Small intestine (tissue), 7 donors: ENCODE data around the gene ZNF512B. TPM values are rescaled to one million over a fixed set of nuclear protein-coding genes. Genes with fewer than 3 reads are reported as not detected.
"Not testable (repeated sequence)": the region's sequence is repeated elsewhere in the genome, so short reads cannot be mapped to it uniquely, and the experiment has no call there.

ENCODE experiments used
- DNase-seq, 2 donors: peaks; one replicate each; pipeline versions ENCODE4 v3.0.0 to v3.0.0-alpha.2; 2013
- FAIRE-seq: peaks from 2 replicates; lab custom pipeline; 2012; peaks lifted over from hg19 to GRCh38; lab: Jason Lieb, UNC
- H3K27ac ChIP-seq, 3 donors: one replicate each; pipeline ENCODE4 v1.5.1; 2013; ENCODE audit warnings: low read length in 2 of 3, mild to moderate bottlenecking in 2 of 3, control low read depth in 1 of 3, inconsistent platforms in 1 of 3, low read depth in 1 of 3, moderate library complexity in 1 of 3
- H3K27me3 ChIP-seq, 3 donors: one replicate each; pipeline ENCODE4 v1.6.1; 2013; ENCODE audit warnings: low read length in 3 of 3, inconsistent platforms in 1 of 3; ENCODE audit not compliant: control insufficient read depth in 3 of 3, insufficient read depth in 3 of 3
- H3K36me3 ChIP-seq, 3 donors: one replicate each; pipeline ENCODE4 v1.6.1; 2013; ENCODE audit warnings: low read length in 3 of 3, inconsistent platforms in 1 of 3, low read depth in 1 of 3, mild to moderate bottlenecking in 1 of 3, moderate library complexity in 1 of 3; ENCODE audit not compliant: control insufficient read depth in 3 of 3, insufficient read depth in 2 of 3
- H3K4me1 ChIP-seq, 3 donors: one replicate each; pipeline ENCODE4 v1.6.1; 2013; ENCODE audit warnings: low read length in 2 of 3, inconsistent platforms in 1 of 3, low read depth in 1 of 3, mild to moderate bottlenecking in 1 of 3, moderate library complexity in 1 of 3; ENCODE audit not compliant: control insufficient read depth in 3 of 3, insufficient read depth in 2 of 3
- H3K4me3 ChIP-seq, 3 donors: one replicate each; pipeline ENCODE4 v1.5.1; 2013; ENCODE audit warnings: low read length in 3 of 3, control low read depth in 1 of 3, inconsistent platforms in 1 of 3, low read depth in 1 of 3, mild to moderate bottlenecking in 1 of 3, moderate library complexity in 1 of 3
- H3K9me3 ChIP-seq, 2 donors: one replicate each; pipeline ENCODE4 v1.6.1; 2013; ENCODE audit warnings: low read depth in 1 of 2, low read length in 1 of 2; ENCODE audit not compliant: control insufficient read depth in 2 of 2, insufficient read depth in 1 of 2
- WGBS, 3 donors: extraction: QIAGEN DNeasy Blood & Tissue Kit; methylation state at CpG; one replicate each; pipeline ENCODE4 v1.1.7; 2013; 5-methylcytosine and 5-hydroxymethylcytosine counted together
- polyA plus RNA-seq, 4 donors: library from polyadenylated mRNA; stranded (reverse) in 3 of 4; unstranded in 1 of 4; fragments of 200-250 nt in 3 of 4; fragments of 120-200 nt in 1 of 4; gene quantifications; one replicate each; pipeline versions ENCODE4 v1.2.1 to v1.2.3, GENCODE V29; 2013
- donor health status: healthy with polysubstance abuse.
- donor health status: control.
- donor health status: control.
- donor health status: Bipolar disorder and iron deficiency.
- donor health status: healthy.

Gene ZNF512B
- polyA plus RNA-seq, 4 donors = 2.5 to 5.0 (median 3.6) TPM

DNA sequence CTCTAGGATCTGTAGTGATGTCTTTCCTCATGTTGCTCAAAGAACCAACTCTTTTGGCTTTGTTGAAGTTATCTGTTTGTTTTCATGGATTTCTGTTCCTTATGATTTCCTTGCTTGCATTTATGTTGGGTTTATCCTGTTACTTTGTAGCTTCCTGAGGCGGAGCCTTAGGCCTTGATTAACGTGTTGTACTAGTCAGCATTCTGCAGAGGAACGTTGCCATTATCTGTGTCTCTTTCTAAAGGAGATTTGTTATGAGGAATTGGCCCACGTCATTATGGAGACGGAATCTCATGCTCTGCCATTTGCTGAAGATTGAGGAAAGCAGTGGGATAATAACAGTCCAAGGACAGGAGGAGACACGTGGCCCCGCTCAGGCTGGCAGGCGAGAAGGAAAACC, 43.4 kb downstream of the ZNF512B start:
- H3K4me1 ChIP-seq = no peaks in the 10 kb centered on the region
- DNase-seq = no peak
- FAIRE-seq = no peak
- H3K36me3 ChIP-seq = peaks cover 17 to 65% (median 21%) of the 10 kb centered on the region in 3 donors
- H3K27ac ChIP-seq = no peak overlapping the region
- no peaks in the 10 kb centered on the region for H3K27me3 ChIP-seq
- no peaks in the 10 kb centered on the region for H3K9me3 ChIP-seq
- WGBS, 3 donors = 80 to 83% (median 81%) methylated on average over 8 of the region's 8 CpGs
- no peak overlapping the region for H3K4me3 ChIP-seq

DNA sequence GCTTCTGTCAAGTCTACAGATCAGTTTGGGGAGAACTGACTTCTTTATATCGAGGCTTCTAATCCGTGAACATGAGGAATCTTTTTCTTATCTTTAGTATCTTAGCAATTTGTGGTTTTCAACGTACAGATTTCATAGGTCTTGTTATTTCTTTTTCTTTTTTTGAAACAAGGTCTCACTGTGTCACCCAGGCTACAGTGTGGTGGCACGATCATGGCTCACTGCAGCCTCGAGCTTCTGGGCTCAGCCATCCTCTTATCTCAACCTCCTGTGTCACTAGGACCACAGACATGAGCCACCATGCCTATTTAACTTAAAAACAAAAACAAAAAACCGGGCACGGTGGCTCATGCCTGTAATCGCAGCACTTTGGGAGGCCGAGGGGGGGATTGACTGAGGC, 45.5 kb downstream of the ZNF512B start:
- no peak overlapping the region for H3K4me3 ChIP-seq
- WGBS, 3 donors = 78 to 82% (median 81%) methylated on average over 9 of the region's 9 CpGs
- H3K9me3 ChIP-seq = no peaks in the 10 kb centered on the region
- H3K36me3 ChIP-seq = peaks cover 12 to 53% (median 14%) of the 10 kb centered on the region in 3 donors
- no peak overlapping the region for H3K27ac ChIP-seq
- FAIRE-seq = no peak
- no peaks in the 10 kb centered on the region for H3K4me1 ChIP-seq
- no peak for DNase-seq
- H3K27me3 ChIP-seq = no peaks in the 10 kb centered on the region

DNA sequence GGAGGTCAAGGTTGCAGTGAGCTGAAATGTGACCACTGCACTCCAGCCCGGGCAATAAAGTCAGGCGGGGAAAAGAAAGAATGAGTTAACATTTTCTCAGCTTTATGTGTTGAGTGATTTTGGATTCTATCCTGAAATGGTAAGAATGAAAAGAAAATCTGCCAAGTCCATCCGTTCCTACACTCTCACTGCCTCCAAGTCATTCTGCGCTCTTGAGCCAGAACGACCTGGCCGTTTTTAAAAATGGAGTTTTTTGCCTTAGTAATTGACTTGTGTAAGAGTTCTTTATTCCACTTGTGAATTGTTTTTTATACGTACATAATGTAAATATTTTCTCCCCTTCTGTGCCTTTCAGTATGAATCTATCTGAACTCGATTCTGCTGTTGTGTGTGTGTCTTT, 46.1 kb downstream of the ZNF512B start:
- no peak overlapping the region for H3K27ac ChIP-seq
- H3K4me3 ChIP-seq = no peak overlapping the region
- no peak for DNase-seq
- H3K27me3 ChIP-seq = no peaks in the 10 kb centered on the region
- no peak for FAIRE-seq
- peaks cover 6 to 50% (median 12%) of the 10 kb centered on the region in 3 donors for H3K36me3 ChIP-seq
- WGBS, 3 donors = 73 to 89% (median 85%) methylated on average over 8 of the region's 8 CpGs
- no peaks in the 10 kb centered on the region for H3K9me3 ChIP-seq
- no peaks in the 10 kb centered on the region for H3K4me1 ChIP-seq

DNA sequence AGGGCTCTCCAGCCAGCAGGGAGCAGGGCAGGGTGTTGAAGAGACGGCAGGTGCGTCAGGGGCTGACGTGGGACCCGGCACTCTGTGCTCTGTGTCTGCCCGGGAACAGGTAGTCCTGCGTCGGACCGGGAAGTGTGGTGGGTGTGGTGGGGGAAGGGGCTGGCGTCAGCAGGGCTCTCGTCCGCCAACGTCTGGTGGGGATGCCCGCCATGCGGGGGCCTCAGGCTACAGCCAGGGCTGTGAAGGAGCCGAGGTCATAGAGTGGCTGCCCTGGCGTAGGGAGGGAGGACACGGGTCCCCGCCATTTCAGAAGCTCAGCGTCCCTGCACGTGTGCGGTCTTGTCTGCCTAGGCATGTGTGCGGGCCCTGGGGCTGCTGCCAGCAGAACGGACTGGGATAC, 49.5 kb downstream of the ZNF512B start:
- no peak for FAIRE-seq
- Histone ChIP-seq H3K9me3 (peaks cover 0 to 10% of the 10 kb centered on the region in 2 donors), H3K4me1 (no peaks in the 10 kb centered on the region), H3K27me3 (no peaks in the 10 kb centered on the region), H3K27ac (no peak overlapping the region), H3K4me3 (no peak overlapping the region), H3K36me3 (peaks cover 4 to 43% (median 5%) of the 10 kb centered on the region in 3 donors)
- 93 to 96% (median 96%) methylated on average over 20 to 23 of the region's 23 CpGs for WGBS, 3 donors
- DNase-seq = no peak

DNA sequence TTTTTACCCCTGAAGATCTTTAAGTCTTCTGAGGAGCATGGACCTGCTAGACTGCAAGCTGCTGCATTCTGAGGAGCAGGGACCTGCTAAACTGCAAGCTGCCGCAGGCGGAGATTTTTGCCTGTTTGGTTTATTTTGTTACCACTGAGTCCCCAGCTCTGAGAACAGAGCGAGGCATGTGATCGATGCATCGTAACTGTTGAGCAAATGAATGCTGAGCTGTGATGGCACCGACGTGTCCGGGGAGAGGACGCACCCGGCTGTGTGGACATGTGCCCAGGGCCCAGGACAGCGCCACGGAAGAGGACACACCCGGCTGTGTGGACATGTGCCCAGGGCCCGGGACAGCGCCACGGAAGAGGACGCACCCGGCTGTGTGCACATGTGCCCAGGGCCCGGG, 50.6 kb downstream of the ZNF512B start:
- FAIRE-seq = no peak
- H3K27me3 ChIP-seq = no peaks in the 10 kb centered on the region
- H3K4me3 ChIP-seq = no peak overlapping the region
- H3K9me3 ChIP-seq = peaks cover 0 to 15% of the 10 kb centered on the region in 2 donors
- H3K4me1 ChIP-seq = peaks cover 0 to 1% (median 0%) of the 10 kb centered on the region in 3 donors
- 90 to 96% (median 96%) methylated on average over 18 to 19 of the region's 19 CpGs for WGBS, 3 donors
- peaks cover 4 to 41% (median 5%) of the 10 kb centered on the region in 3 donors for H3K36me3 ChIP-seq
- no peak overlapping the region for H3K27ac ChIP-seq
- no peak for DNase-seq

DNA sequence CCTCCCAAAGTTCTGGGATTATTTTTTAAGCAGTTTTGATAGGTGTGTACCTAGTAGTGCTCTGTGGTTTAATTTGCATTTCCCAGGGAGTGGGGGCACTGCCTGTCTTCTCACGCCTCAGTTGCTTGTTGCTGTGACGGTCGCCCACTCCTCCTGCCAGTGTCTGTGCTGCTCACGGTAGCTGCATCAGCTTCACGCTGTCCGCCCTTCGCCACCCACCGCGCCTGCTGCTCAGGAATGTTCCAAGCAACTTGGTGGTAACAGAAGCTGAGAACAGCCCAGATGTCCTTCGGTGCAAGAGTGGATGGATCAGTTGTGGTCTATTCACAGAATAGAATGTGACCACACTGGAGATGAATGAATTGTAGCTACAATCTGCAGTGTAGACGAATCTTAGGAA, 51.9 kb downstream of the ZNF512B start:
- Histone ChIP-seq H3K4me1 (peaks cover 0 to 1% (median 0%) of the 10 kb centered on the region in 3 donors), H3K27me3 (no peaks in the 10 kb centered on the region), H3K9me3 (peaks cover 0 to 15% of the 10 kb centered on the region in 2 donors), H3K27ac (no peak overlapping the region), H3K36me3 (peaks cover 0 to 43% (median 4%) of the 10 kb centered on the region in 3 donors), H3K4me3 (no peak overlapping the region)
- DNase-seq (no peak), FAIRE-seq (no peak)
- WGBS, 3 donors = 84 to 95% (median 85%) methylated on average over 11 of the region's 11 CpGs

DNA sequence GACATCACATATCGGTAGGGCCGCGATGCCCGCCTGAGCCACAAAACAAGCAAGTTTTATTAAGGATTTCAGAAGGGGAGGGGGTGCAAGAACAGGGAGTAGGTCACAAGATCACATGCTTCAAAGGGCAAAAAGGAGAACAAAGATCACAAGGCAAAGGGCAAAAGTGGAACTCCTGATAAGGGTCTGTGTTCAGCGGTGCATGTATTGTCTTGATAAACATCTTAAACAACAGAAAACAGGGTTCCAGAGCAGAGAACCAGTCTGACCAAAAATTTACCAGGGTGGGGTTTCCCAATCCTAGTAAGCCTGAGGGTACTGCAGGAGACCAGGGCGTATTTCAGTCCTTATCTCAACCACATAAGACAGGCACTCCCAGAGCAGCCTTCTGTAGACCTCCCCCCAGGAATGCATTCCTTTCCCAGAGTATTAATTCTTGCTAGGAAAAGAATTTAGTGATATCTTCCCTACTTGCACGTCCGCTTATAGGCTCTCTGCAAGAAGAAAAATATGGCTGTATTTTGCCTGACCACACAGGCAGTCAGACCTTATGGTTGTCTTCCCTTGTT, 53.3 kb downstream of the ZNF512B start:
- WGBS, 3 donors = 88 to 92% (median 88%) methylated on average over 8 of the region's 8 CpGs
- not testable (repeated sequence) for FAIRE-seq
- peak in 1 of 2 donors; percentile 33 for DNase-seq

DNA sequence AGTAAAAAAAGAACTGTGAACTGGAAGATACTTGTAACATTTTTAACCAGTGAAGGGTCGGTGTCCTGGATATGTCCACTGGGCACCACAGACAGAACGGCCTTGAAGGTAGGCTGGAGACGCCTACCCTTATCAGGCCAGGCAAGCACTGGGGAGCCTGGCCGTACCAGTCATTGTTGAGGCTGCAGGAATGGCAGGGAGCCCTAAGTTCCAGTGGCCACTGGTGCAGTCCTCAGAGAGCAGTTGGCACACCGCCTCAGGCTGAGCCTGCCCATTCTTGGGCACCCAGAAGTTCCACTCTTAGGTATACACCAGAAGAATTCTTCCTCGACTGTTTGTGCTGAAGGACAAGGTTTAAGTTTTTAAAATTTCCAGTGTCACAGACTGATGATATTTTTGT, 54.3 kb downstream of the ZNF512B start:
- Histone ChIP-seq H3K4me1 (peaks cover 0 to 4% (median 0%) of the 10 kb centered on the region in 3 donors), H3K36me3 (peaks cover 0 to 33% (median 2%) of the 10 kb centered on the region in 3 donors), H3K4me3 (no peak overlapping the region), H3K27ac (no peak overlapping the region), H3K27me3 (no peaks in the 10 kb centered on the region), H3K9me3 (peaks cover 0 to 15% of the 10 kb centered on the region in 2 donors)
- DNase-seq = peak in 1 of 2 donors; percentile 34
- FAIRE-seq = no peak
- WGBS, 3 donors = 78 to 96% (median 83%) methylated on average over 6 of the region's 6 CpGs

More for the DNA sequence above, 53.3 kb downstream of the ZNF512B start:
- not testable (repeated sequence) for H3K4me3 ChIP-seq, H3K27me3 ChIP-seq, H3K27ac ChIP-seq, H3K4me1 ChIP-seq
- H3K36me3 ChIP-seq = peaks cover 0 to 36% (median 4%) of the 10 kb centered on the region in 3 donors
- peaks cover 0 to 15% of the 10 kb centered on the region in 2 donors for H3K9me3 ChIP-seq
